ENCODE data around the gene BTBD16. TPM values are rescaled to one million over a fixed set of nuclear protein-coding genes. Genes with fewer than 3 reads are reported as not detected.

The BTBD16 gene
- total RNA-seq, 1 experiment from 2014 or later: not detected

GRCh38 chr10:122373721-122374120 is 102.6 kb downstream of the BTBD16 start:
- no peak for DNase-seq (ENCODE audit: low spot score)

GRCh38 chr10:122374237-122374858 is 103.3 kb downstream of the BTBD16 start, which contains the start of gene PLEKHA1:
PLEKHA1 (plus strand) TSS chr10:122374708; CDS start chr10:122393201, 18,493 bp downstream.
- DNase-seq (ENCODE audit: low spot score): peak; percentile 83

- DNase-seq (ENCODE audit: low spot score): peak; percentile 44
Observed at GRCh38 chr10:122374859-122375678, 104.0 kb downstream of the BTBD16 start.

- no peak for DNase-seq (ENCODE audit: low spot score)
Observed at GRCh38 chr10:122375679-122376160, 104.6 kb downstream of the BTBD16 start.

- DNase-seq (ENCODE audit: low spot score): no peak
Observed at GRCh38 chr10:122376364-122376961, 105.4 kb downstream of the BTBD16 start.

GRCh38 chr10:122379041-122379440 is 107.9 kb downstream of the BTBD16 start:
- DNase-seq (ENCODE audit: low spot score): no peak

GRCh38 chr10:122379537-122379936 is 108.4 kb downstream of the BTBD16 start:
- DNase-seq (ENCODE audit: low spot score): no peak

- DNase-seq (ENCODE audit: low spot score): no peak
Observed at GRCh38 chr10:122380703-122381102, 109.6 kb downstream of the BTBD16 start.

- no peak for DNase-seq (ENCODE audit: low spot score)
Observed at GRCh38 chr10:122381680-122382079, 110.6 kb downstream of the BTBD16 start.

- no peak for DNase-seq (ENCODE audit: low spot score)
Observed at GRCh38 chr10:122386514-122386913, 115.4 kb downstream of the BTBD16 start.

GRCh38 chr10:122387572-122387971 is 116.5 kb downstream of the BTBD16 start:
- DNase-seq (ENCODE audit: low spot score): no peak

Other genes with a start within 250 kb of the BTBD16 start
- 8.1 and 15.8 TPM in 2 replicates for gene PLEKHA1, start 103.4 kb downstream of the BTBD16 start, total RNA-seq (2014; rRNA removed; shearing (Covaris generic))
- gene ARMS2, start 183.4 kb downstream of the BTBD16 start, total RNA-seq (2014; rRNA removed; shearing (Covaris generic)): not detected in 2 replicates
- gene HTRA1, start 190.3 kb downstream of the BTBD16 start, total RNA-seq (2014; rRNA removed; shearing (Covaris generic)): 62.5 and 63.4 TPM in 2 replicates